GM12878 (cell line): Measurements from ENCODE around the gene GSG1L. TPM values are rescaled to one million over a fixed set of nuclear protein-coding genes. Genes with fewer than 3 reads are reported as not detected.

ENCODE experiments used
- ATAC-seq: fragments of 200-7000 bp; cut with Tn5 transposase; 3 replicates; pipeline ENCODE4 v1.9.1; 2020; ENCODE audit warnings: mild to moderate bottlenecking, moderate library complexity
- BruUV-seq: library from RNA; stranded (reverse); fragments of 400-500 nt; replicated peaks from 2 replicates; lab custom pipeline; 2021; lab: Mats Ljungman, UMichigan
- CTCF ChIA-PET: fragments of 300-600 bp; sonication (Branson Sonifier 250); formaldehyde crosslinking; extraction: SDS; loops from one replicate; lab custom pipeline; 2021; ENCODE audit warnings: inconsistent platforms; lab: Yijun Ruan, JAX
- POLR2A ChIA-PET: fragments of 350-600 bp; formaldehyde crosslinking; extraction: SDS; loops from one replicate; lab custom pipeline; 2021; ENCODE audit warnings: inconsistent platforms; lab: Charles Lee
- RAD21 ChIA-PET: fragments of 300-600 bp; sonication (Branson Sonifier 250); formaldehyde crosslinking; loops from one replicate; lab custom pipeline; 2023; ENCODE audit warnings: antibody characterized with exemption; ENCODE audit not compliant: unreplicated experiment; lab: Charles Lee
- SMC1A ChIA-PET: fragments of 300-600 bp; sonication (Branson Sonifier 250); formaldehyde crosslinking; loops from one replicate; lab custom pipeline; 2023; ENCODE audit not compliant: unreplicated experiment, uncharacterized antibody; lab: Charles Lee
- DNase-seq: peaks from one replicate; pipeline ENCODE4 v3.0.0-alpha.2; 2011; ENCODE audit warnings: low read depth, low spot score
- FAIRE-seq: peaks from 3 replicates; lab custom pipeline; 2011; peaks lifted over from hg19 to GRCh38; lab: Jason Lieb, UNC
- H2AFZ ChIP-seq: 2 replicates; pipeline ENCODE4 v1.6.0; 2011; ENCODE audit warnings: low read depth, low read length, control low read depth; ENCODE audit not compliant: control insufficient read depth
- H3K27ac ChIP-seq: 2 replicates; pipeline ENCODE4 v1.5.1; 2011; ENCODE audit warnings: control low read depth; ENCODE audit not compliant: control insufficient read depth, insufficient read depth
- H3K27me3 ChIP-seq, 2 experiments: replicated peaks in 1 of 2; 2 replicates each; pipeline versions ENCODE4 v1.6.0 to v1.6.1; 2011; ENCODE audit warnings: low read length in 1 of 2; ENCODE audit not compliant: control insufficient read depth in 2 of 2, insufficient read depth in 2 of 2
- H3K36me3 ChIP-seq, 2 experiments: 2 replicates each; pipeline ENCODE4 v1.5.1; 2011; ENCODE audit warnings: low read length in 1 of 2; ENCODE audit not compliant: control insufficient read depth in 2 of 2, insufficient read depth in 2 of 2
- H3K4me1 ChIP-seq: 2 replicates; pipeline ENCODE4 v1.6.1; 2011; ENCODE audit warnings: mild to moderate bottlenecking, low read length, moderate library complexity, mixed read lengths; ENCODE audit not compliant: control insufficient read depth, insufficient read depth
- H3K4me2 ChIP-seq: 2 replicates; pipeline ENCODE4 v1.6.0; 2011; ENCODE audit warnings: control low read depth; ENCODE audit not compliant: control insufficient read depth, insufficient read depth
- H3K4me3 ChIP-seq: fragments of 200-600 bp; sonication (generic); 2 replicates; pipeline ENCODE4 v1.5.1; 2016
- H3K79me2 ChIP-seq: 2 replicates; pipeline ENCODE4 v1.6.0; 2011; ENCODE audit warnings: low read length; ENCODE audit not compliant: control insufficient read depth, insufficient read depth
- H3K9ac ChIP-seq: 2 replicates; pipeline ENCODE4 v1.8.0; 2011; ENCODE audit warnings: low read length, control low read depth, mixed read lengths; ENCODE audit not compliant: control insufficient read depth, insufficient read depth
- H3K9me3 ChIP-seq: replicated peaks from 3 replicates; pipeline ENCODE4 v1.5.1; 2011; ENCODE audit warnings: mild to moderate bottlenecking, low read length; ENCODE audit not compliant: control insufficient read depth, insufficient read depth
- H4K20me1 ChIP-seq: 2 replicates; pipeline ENCODE4 v1.6.0; 2011; ENCODE audit not compliant: control insufficient read depth, insufficient read depth
- CBFB ChIP-seq: IDR thresholded peaks from 2 replicates; pipeline ENCODE4 v1.6.1; 2016; ENCODE audit warnings: antibody characterized with exemption, low read depth
- KDM1A ChIP-seq: fragments of 200-600 bp; sonication (generic); IDR thresholded peaks from 2 replicates; pipeline ENCODE4 v1.6.1; 2016; ENCODE audit warnings: borderline replicate concordance
- MEF2B ChIP-seq: fragments of 450-650 bp; IDR thresholded peaks from 2 replicates; pipeline ENCODE4 v1.6.1; 2018; ENCODE audit warnings: mild to moderate bottlenecking, moderate library complexity; ENCODE audit not compliant: partially characterized antibody, poor library complexity, severe bottlenecking
- SMC3 ChIP-seq: IDR thresholded peaks from 2 replicates; pipeline ENCODE4 v1.6.1; 2011; ENCODE audit warnings: low read length, improper control_type of control experiment, borderline replicate concordance
- WGBS: methylation state at CpG from one replicate; pipeline ENCODE4 v1.1.6; 2016; ENCODE audit warnings: low lambda C conversion rate; ENCODE audit not compliant: insufficient replicate concordance, insufficient coverage; ENCODE audit errors: missing lambda C conversion rate; 5-methylcytosine and 5-hydroxymethylcytosine counted together
- in situ Hi-C: fragments of 300-500 bp; cut with MboI; formaldehyde crosslinking; loops from 9 replicates; pipeline ENCODE4 v1.14.3; 2018; ENCODE audit warnings: mixed read lengths
- intact Hi-C: fragments of 100-400 bp; cut with micrococcal nuclease; formaldehyde crosslinking; loops from one replicate; pipeline ENCODE4 v1.14.2; 2022; ENCODE audit not compliant: unreplicated experiment
- polyA plus RNA-seq, 11 experiments: library from polyadenylated mRNA; depleted of rRNA in 4 of 11; unstranded in 6 of 11; stranded (reverse) in 5 of 11; fragments of >200 nt; fragmentation: Nextera tagmentation in 4 of 11; fragmentation: Illumina TruSeq in 1 of 11; extraction: Ambion mirVana in 4 of 11; extraction: Trizol in 1 of 11; gene quantifications; 1 replicate in 1 of 11; 2 replicates in 10 of 11; pipeline versions ENCODE4 v1.2.1 to v1.2.3, GENCODE V29; 2011 to 2016; ENCODE audit warnings: inconsistent platforms in 2 of 11, missing spikeins in 2 of 11, low read depth in 1 of 11
- total RNA-seq, 4 experiments: library from RNA; depleted of rRNA in 3 of 4; stranded (reverse); fragments of >200 nt in 3 of 4; fragmentation: Illumina TruSeq in 1 of 4; extraction: Trizol in 1 of 4; gene quantifications; 2 replicates each; pipeline versions ENCODE4 v1.2.1 to v1.2.3, GENCODE V29; 2013 to 2021
- TF ChIP-seq, protein P1 (sequence below): fragments of 450-650 bp; IDR thresholded peaks from 2 replicates; pipeline ENCODE4 v1.6.1; 2017; ENCODE audit warnings: mild to moderate bottlenecking, moderate library complexity
- TF ChIP-seq, protein P2 (sequence below): fragments of 450-650 bp; IDR thresholded peaks from 2 replicates; pipeline ENCODE4 v1.6.1; 2016; ENCODE audit warnings: mild to moderate bottlenecking
- TF ChIP-seq, protein P3 (sequence below): fragments of 450-650 bp; IDR thresholded peaks from 2 replicates; pipeline ENCODE4 v1.6.1; 2018; ENCODE audit warnings: borderline replicate concordance, mild to moderate bottlenecking; ENCODE audit not compliant: partially characterized antibody

Gene GSG1L
- total and polyA plus RNA-seq, 10 of the 15 experiments (the other 5 are each of a cell fraction or from before 2014, with no cell fraction given) = not detected

DNA sequence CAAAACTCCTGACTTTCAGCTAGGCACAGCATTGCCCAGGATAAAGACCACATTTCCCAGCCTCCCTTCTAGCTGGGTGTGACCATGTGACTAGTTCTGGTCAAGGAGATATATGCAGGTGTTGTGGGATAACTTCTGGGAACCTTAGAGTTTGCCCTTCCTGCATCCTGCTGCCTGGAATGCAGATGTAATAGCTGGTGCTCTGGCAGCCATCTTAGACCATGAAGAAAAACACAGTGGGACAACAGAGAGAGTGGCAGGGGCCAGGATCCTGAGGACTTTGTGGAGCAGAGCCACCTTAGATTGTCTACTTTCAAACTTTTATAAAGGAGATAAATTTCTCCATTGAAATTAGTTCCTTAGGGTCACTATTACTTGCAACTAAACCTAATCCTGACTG, 101.3 kb downstream of the GSG1L start (continued):
- TF ChIP-seq, protein P1, sequence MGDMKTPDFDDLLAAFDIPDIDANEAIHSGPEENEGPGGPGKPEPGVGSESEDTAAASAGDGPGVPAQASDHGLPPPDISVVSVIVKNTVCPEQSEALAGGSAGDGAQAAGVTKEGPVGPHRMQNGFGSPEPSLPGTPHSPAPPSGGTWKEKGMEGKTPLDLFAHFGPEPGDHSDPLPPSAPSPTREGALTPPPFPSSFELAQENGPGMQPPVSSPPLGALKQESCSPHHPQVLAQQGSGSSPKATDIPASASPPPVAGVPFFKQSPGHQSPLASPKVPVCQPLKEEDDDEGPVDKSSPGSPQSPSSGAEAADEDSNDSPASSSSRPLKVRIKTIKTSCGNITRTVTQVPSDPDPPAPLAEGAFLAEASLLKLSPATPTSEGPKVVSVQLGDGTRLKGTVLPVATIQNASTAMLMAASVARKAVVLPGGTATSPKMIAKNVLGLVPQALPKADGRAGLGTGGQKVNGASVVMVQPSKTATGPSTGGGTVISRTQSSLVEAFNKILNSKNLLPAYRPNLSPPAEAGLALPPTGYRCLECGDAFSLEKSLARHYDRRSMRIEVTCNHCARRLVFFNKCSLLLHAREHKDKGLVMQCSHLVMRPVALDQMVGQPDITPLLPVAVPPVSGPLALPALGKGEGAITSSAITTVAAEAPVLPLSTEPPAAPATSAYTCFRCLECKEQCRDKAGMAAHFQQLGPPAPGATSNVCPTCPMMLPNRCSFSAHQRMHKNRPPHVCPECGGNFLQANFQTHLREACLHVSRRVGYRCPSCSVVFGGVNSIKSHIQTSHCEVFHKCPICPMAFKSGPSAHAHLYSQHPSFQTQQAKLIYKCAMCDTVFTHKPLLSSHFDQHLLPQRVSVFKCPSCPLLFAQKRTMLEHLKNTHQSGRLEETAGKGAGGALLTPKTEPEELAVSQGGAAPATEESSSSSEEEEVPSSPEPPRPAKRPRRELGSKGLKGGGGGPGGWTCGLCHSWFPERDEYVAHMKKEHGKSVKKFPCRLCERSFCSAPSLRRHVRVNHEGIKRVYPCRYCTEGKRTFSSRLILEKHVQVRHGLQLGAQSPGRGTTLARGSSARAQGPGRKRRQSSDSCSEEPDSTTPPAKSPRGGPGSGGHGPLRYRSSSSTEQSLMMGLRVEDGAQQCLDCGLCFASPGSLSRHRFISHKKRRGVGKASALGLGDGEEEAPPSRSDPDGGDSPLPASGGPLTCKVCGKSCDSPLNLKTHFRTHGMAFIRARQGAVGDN = no peak
- no peak for TF ChIP-seq MEF2B
- TF ChIP-seq, protein P2, sequence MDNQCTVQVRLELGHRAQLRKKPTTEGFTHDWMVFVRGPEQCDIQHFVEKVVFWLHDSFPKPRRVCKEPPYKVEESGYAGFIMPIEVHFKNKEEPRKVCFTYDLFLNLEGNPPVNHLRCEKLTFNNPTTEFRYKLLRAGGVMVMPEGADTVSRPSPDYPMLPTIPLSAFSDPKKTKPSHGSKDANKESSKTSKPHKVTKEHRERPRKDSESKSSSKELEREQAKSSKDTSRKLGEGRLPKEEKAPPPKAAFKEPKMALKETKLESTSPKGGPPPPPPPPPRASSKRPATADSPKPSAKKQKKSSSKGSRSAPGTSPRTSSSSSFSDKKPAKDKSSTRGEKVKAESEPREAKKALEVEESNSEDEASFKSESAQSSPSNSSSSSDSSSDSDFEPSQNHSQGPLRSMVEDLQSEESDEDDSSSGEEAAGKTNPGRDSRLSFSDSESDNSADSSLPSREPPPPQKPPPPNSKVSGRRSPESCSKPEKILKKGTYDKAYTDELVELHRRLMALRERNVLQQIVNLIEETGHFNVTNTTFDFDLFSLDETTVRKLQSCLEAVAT = no peak

DNA sequence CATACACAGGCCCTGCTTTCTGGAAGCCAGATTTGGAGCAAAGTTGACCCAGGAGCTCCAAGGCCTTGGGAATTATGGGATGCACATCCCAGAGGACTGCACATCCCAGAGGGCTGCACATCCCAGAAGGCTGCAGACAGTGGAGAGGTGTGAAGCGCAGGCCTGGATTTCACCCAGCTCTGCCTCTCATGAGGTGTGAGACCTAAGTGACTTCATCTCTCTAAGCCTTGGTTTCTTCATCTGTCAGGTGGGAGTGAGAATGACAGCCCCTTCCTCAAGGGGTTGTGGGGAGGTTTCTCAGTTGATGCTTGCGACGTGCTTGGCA, 102.3 kb downstream of the GSG1L start:
- FAIRE-seq (no peak), ATAC-seq (no peak), DNase-seq (no peak)
- no peak overlapping the region for H3K9ac ChIP-seq
- RAD21 ChIA-PET = no interaction called here
- in situ Hi-C loops (no loop called here), intact Hi-C loops (no loop called here)
- no peak overlapping the region for H3K27ac ChIP-seq
- TF ChIP-seq SMC3 (no peak), KDM1A (no peak), CBFB (no peak)
- TF ChIP-seq, protein P3, sequence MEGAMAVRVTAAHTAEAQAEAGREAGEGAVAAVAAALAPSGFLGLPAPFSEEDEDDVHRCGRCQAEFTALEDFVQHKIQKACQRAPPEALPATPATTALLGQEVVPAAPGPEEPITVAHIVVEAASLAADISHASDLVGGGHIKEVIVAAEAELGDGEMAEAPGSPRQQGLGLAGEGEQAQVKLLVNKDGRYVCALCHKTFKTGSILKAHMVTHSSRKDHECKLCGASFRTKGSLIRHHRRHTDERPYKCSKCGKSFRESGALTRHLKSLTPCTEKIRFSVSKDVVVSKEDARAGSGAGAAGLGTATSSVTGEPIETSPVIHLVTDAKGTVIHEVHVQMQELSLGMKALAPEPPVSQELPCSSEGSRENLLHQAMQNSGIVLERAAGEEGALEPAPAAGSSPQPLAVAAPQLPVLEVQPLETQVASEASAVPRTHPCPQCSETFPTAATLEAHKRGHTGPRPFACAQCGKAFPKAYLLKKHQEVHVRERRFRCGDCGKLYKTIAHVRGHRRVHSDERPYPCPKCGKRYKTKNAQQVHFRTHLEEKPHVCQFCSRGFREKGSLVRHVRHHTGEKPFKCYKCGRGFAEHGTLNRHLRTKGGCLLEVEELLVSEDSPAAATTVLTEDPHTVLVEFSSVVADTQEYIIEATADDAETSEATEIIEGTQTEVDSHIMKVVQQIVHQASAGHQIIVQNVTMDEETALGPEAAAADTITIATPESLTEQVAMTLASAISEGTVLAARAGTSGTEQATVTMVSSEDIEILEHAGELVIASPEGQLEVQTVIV = no peak
- no peak overlapping the region for H3K4me2 ChIP-seq
- H3K36me3 ChIP-seq = no peaks in the 10 kb centered on the region
- 50% methylated on average over 3 of the region's 3 CpGs for WGBS
- no peak overlapping the region for H2AFZ ChIP-seq
- H3K4me1 ChIP-seq = no peaks in the 10 kb centered on the region
- H3K79me2 ChIP-seq = no peaks in the 10 kb centered on the region
- no TSS peak for BruUV-seq
- SMC1A ChIA-PET = no interaction called here
- H4K20me1 ChIP-seq = no peaks in the 10 kb centered on the region
- H3K27me3 ChIP-seq = no peaks in the 10 kb centered on the region
- H3K9me3 ChIP-seq = no peaks in the 10 kb centered on the region; the same call in 2 of the 3 replicates
- H3K4me3 ChIP-seq = no peak overlapping the region
- POLR2A ChIA-PET = no interaction called here
- CTCF ChIA-PET = no interaction called here
